ENCODE data around the gene MARCHF4.

DNA sequence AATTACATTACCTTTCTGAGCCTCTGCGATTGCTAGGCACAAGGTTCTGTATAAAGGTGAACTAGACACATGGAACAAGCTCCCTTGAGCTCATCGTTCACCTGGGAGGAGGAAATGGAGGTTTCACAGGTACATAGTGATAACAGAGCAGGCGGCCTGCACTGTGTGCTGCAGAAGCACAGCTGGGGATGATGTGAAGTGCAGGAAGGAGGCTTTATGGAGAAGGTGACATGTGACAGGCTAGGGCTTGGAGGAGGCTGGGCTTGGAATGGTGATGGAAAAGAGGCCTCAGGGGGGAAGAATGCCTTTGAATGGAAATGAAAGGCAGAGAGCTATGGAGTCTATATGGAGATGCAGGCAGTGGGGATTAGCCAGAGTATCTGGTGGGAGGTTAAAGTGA is 22.9 kb downstream of the MARCHF4 start:
- TF ChIP-seq, protein P1, sequence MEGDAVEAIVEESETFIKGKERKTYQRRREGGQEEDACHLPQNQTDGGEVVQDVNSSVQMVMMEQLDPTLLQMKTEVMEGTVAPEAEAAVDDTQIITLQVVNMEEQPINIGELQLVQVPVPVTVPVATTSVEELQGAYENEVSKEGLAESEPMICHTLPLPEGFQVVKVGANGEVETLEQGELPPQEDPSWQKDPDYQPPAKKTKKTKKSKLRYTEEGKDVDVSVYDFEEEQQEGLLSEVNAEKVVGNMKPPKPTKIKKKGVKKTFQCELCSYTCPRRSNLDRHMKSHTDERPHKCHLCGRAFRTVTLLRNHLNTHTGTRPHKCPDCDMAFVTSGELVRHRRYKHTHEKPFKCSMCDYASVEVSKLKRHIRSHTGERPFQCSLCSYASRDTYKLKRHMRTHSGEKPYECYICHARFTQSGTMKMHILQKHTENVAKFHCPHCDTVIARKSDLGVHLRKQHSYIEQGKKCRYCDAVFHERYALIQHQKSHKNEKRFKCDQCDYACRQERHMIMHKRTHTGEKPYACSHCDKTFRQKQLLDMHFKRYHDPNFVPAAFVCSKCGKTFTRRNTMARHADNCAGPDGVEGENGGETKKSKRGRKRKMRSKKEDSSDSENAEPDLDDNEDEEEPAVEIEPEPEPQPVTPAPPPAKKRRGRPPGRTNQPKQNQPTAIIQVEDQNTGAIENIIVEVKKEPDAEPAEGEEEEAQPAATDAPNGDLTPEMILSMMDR (conservative IDR thresholded peaks at IDR 0.05; ENCODE audit: low read depth, low read length) = no peak
- no peak for TF ChIP-seq EZH2 (IDR thresholded peaks at IDR 0.05; ENCODE audit: borderline replicate concordance, low read depth, low read length, poor library complexity, severe bottlenecking)
